Breast epithelium (tissue), 3 donors: ENCODE data around the gene BABAM2.

Experiments
- CTCF ChIP-seq, 3 donors: fragments of 450-650 bp; IDR thresholded peaks; one replicate each; pipeline ENCODE4 v1.5.1; 2016 to 2017; ENCODE audit warnings: antibody characterized with exemption in 3 of 3, mild to moderate bottlenecking in 3 of 3, moderate library complexity in 3 of 3
- POLR2A ChIP-seq: fragments of 450-650 bp; IDR thresholded peaks from one replicate; pipeline ENCODE4 v1.6.1; 2016; ENCODE audit warnings: antibody characterized with exemption, mild to moderate bottlenecking, moderate library complexity

- no peak for TF ChIP-seq CTCF (IDR thresholded peaks at IDR 0.05)
- TF ChIP-seq POLR2A: no peak
Observed at GRCh38 chr2:28297531-28297930, 407.0 kb downstream of the BABAM2 start.
